ENCODE results near the gene ONECUT3.
"Not testable (repeated sequence)": the region's sequence is repeated elsewhere in the genome, so short reads cannot be mapped to it uniquely, and the experiment has no call there.

ONECUT3 gene

DNA sequence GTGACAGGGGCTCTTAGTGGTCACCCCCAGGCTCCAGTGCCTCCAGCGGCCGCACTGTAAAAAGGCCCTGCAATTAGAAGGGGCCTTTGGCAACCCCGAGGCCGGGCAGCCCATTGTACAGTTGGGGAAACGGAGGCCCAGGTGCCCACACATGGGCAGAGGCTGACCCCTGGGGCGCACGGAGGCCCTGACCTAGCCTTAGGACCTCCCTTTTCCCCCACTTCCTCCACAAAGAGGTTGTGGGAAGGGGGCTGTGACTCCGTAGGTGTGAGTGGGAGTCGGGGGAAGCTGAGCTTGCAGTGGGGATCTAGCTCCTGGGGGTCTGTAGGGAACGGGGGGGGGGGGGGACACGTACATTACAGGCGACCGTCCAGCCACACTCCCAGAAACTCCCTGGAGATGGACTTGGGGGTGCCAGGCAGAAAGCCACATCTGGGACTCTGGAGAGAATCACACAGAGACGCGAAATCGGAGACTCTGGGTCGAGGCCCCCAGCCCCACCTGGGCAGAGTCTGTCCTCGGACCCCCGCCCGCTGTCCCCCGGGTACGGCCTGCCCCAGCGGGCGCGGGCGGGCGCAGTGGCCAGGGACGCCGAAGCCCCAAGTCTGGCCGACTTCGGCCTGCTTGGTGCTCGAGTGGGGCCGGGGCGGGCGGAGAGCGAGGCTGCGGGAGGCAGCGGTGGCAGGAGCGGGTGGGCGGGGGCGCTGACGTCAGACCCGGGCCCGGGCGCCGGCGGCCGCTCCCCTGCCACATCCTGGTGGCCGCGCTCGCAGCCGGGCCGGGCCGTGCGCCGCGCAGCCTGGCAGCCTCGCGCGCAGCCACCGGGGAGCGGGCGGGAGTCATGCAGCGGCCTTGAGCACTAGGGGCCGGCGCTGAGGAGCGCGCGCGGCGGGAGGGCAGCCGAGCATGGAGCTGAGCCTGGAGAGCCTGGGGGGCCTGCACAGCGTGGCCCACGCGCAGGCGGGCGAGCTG is at the start of gene ONECUT3:
ONECUT3 (plus strand) TSS at position 750 of the 972 bp plus-strand sequence; CDS start at position 907, 157 bp downstream.
- peak; percentile 51 for DNase-seq (ENCODE audit: low read depth, low spot score)

DNA sequence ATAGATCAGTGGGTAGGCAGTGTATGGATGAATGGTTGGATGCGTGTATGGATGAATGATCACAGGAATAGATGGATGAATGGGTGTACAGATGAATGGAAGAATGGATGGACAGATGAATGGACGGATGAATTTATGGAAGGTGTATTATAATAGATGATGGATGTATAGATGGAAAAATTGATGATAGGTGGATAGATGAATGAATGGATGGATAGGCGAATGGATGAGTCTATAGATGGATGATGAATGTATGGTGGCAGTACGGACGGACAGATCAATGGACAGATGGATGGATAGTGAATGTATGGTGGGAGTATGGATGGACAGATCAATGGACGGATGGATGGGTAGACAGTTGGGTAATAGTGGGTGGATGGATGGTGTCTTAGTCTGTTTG is 49.0 kb upstream of the ONECUT3 start:
- no peak for DNase-seq (ENCODE audit: low read depth, low spot score)

DNA sequence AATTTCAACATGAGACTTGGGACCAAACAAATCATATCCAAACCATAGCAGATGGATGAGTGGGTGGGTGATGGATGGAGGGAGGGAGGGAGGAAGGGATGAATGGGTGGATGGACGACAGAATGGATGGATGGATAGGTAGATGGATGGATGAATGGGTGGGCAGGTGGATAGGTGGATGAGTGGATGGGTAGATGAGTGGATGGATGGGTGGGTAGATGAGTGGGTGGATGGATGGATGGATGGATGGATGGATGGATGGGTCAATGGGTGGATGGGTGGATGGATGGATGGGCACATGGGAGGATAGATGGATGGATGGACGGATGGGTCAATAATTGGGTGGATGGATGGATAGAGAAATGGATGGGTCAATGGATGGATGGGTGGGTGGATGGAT is 47.9 kb upstream of the ONECUT3 start:
- DNase-seq (ENCODE audit: low read depth, low spot score) = no peak

DNA sequence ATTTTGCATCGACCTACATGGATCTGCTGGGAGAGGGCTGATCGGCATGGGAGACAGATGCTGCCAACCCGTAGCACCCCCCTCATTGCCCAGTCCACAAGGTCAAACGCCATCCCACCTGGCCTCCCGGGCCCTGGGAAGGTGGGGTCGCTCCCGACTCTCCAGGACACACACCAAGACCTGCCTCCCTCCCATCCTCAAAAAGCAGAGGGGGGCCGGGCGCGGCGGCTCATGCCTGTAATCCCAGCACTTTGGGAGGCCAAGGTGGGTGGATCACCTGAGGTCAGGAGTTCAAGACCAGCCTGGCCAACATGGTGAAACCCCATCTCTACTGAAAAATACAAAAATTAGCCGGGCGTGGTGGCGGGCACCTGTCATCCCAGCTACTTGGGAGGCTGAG is 46.7 kb upstream of the ONECUT3 start:
- not testable (repeated sequence) for DNase-seq (ENCODE audit: low read depth, low spot score)

DNA sequence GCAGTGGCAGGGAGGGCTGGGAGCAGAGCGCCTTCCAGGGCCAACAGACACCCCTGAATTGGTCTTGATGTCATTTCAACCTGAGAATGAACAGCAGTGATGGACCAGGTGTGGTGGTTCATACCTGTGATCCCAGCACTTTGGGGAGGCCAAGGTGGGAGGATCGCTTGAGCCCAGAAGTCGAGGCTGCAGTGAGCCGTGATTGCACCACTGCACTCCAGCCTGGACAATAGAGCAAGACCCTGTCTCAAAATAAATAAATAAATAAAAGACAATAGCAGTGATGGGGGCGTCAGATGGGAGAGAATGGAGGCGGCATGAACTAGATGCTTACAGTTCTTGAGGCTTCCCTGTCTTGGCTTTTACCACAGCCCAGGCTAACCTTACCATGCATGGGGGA is 46.1 kb upstream of the ONECUT3 start:
- no peak for DNase-seq (ENCODE audit: low read depth, low spot score)

DNA sequence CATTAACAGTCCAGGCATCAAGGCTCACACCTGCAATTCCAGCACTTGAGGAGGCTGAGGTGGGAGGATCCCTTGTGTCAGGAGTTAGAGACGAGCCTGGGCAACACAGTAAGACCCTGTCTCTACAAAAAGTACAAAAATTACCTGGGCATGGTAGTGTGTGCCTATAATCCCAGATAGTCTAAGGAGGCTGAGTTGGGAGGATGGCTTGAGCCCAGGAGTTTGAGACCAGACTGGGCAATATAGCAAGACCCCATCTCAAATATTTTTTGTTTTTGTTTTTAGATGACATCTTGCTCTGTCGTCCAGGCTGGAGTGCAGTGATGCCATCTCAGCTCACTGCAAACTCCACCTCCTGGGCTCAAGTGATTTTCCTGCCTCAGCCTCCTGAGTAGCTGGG is 40.1 kb upstream of the ONECUT3 start:
- DNase-seq (ENCODE audit: low read depth, low spot score) = no peak

DNA sequence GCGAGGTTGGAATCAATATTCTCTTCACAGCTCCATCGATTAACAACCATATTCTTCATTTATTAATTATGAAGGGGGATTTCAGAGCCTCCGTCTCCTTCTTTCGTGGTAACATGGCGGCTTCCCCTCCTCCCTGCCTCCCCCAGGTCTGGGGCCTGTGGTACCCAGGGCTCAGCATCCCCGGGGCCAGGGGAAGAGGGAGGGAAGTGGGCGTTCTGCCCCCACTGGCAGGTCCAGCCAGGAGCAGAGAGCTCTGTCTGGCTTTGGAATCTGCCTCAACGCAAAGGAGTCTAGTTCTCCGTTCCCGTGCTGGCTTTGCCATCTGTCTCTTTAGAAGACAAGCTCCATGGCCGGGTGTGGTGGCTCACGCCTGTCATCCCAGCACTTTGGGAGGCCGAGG is 37.8 kb upstream of the ONECUT3 start:
- no peak for DNase-seq (ENCODE audit: low read depth, low spot score)

DNA sequence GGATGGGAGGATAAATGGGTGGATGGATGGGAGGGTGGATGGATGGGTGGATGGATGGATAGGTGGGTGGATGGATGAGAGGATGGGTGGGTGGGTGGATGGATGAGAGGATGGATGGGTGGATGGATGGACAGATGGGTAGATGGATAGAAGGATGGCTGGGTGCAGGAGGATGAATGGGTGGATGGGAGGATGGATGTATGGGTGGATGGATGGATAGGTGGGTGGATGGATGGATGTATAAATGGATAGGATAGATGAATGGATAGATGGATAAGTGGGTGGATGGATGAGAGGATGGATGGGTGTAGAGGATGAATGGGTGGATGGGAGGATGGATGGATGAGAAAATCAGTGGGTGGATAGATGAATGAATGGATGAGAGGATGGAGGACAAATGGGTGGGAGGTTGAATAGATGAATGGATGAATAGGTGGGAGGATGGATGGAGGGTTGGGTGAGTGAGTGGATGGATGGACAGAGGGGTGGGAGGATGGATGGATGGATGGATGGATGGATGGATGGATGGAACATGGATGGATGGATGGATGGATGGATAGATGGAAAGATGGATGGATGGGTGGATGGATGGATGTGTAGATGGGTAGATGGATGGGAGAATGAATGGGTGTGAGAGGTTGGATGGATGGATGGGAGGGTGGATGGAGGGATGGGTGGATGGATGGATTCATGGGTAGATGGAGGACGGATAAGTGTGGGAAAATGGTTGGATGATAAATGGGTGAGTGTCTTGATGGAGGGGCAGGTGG is 35.9 kb upstream of the ONECUT3 start:
- DNase-seq (ENCODE audit: low read depth, low spot score) = no peak

DNA sequence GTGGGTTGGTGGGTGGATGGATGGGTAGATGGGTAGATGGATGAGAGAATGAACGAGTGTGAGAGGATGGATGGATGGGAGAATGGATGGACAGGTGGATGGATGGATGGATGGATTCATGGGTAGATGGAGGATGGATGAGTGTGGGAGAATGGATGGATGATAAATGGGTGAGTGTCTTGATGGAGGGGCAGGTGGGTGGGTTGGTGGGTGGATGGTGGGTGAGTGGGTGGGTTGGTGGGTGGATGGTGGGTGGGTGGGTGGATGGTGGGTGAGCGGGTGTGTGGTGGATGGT is 35.4 kb upstream of the ONECUT3 start:
- no peak for DNase-seq (ENCODE audit: low read depth, low spot score)

DNA sequence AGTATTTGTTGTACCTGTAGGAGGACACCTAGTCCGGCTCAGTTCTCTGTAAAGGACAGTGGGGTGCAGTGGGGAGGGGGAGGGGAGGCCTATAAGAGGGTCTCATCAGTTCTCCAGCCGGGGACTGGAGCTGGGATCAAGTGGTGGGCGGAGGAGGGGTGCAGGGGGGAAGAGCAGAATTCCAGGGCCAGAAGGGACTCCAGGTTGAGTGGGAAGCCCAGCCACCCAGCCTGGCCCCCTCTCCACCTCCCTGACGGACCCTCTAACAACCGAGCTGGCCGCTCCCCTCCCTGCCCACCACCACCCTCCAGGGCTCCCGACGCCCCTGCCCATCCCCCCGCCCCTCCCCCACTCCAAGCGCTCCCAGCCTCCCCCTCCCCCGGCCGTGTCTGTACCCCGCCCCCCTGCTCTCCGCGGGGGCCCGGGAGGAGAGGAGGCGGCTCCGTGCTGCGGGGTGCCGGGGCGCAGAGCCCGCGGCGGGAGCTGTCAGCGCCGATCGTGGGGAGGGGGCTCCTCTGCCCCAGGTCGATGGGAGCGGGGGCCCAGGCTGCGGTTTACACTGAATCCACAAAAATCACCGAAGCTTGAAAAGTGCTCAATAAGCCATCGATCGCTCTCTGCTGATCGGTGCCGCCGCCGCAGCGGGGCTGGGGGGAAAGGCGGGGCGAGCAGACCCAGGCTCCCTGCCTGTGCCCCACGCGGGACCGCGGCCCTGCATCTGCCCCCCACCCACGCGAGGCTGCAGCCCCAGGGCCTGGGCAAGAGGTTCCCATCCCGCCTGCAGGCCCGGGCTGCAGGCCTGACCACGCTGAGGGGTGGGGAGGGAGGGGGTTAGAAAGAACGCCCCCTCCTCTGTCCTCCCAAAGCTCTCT is 34.6 kb upstream of the ONECUT3 start:
- DNase-seq (ENCODE audit: low read depth, low spot score) = no peak

DNA sequence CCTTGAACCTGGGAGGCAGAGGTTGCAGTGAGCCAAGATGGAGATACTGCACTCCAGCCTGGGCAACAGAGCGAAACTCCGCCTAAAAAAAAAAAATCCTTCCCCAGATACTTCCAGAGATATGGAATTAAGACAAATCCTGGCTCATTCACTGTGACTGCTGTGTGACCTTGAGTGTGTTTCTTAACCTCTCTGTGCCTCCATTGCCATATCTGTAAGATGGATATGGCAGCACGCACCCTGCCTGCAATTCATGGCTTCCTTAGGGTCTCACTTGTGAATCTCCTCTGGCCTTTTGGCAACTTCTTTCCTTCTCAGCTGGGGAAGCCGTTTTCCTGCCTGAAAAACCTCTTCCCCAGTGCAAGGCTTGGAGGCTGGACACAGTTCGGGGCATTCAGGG is 33.8 kb upstream of the ONECUT3 start:
- DNase-seq (ENCODE audit: low read depth, low spot score) = no peak

DNA sequence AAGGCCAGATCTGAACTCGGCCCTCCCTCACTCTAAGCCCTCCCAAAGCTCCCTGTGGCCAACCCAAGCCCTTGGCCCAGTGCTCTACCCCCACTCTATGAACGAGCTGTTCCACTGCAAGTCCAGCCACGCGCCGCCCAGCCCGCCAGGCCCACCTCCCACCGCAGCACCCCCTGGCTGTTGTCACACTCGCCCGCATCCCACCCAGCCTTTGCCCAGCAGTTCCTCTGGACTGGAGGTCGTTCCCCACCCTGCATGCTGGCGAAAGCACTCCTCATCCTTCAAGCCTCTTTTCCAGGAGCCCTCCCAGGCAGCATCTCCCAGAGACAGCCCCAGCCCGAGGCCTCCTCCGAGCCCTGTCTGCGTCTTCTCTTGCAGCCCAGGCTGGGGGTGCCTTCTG is 33.1 kb upstream of the ONECUT3 start:
- no peak for DNase-seq (ENCODE audit: low read depth, low spot score)

DNA sequence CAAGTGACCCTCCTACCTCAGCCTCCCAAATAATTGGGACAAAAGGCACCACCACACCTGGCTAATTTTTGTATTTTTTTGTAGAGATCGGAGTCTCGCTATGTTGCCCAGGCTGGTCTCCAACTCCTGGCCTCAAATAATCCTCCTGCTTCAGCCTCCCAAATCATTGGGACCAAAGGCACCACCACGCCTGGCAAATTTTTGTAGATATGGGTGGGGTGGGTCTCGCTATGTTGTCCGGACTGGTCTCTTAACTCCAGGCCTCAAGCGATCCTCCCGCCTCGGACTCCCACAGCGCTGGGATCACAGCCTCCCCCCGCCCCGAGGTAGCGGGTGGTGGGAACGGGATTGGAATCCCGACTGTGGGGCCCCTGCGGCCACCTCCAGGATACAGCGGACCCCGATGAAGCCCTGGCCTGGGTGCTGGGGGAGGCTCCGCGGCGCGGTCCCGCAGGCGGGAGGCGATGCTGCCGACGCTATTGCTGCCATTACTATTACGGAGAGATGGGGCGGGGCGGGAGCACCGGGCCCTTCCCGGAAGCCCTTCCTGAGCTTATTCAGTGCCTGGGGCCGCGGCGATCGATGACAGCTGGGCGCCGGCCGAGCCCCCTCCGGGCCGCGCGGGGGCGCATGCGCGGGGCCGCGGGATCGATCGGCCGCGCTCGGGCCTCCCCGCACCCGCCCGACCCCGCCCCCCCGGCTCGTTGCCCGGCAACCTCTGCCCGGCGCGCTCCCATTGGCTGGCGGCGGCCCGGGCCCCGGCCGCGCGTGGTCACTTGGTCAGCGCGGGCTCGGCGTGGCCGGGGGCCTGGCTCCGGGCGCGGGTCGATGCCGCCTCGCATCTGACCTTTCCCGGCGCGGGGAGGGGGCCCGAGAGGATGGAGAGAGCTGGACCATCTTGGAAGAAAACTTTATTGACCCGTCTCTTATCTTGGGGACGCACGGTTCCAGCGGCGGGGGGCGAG is 27.9 kb upstream of the ONECUT3 start:
- DNase-seq (ENCODE audit: low read depth, low spot score) = peak; percentile 87

DNA sequence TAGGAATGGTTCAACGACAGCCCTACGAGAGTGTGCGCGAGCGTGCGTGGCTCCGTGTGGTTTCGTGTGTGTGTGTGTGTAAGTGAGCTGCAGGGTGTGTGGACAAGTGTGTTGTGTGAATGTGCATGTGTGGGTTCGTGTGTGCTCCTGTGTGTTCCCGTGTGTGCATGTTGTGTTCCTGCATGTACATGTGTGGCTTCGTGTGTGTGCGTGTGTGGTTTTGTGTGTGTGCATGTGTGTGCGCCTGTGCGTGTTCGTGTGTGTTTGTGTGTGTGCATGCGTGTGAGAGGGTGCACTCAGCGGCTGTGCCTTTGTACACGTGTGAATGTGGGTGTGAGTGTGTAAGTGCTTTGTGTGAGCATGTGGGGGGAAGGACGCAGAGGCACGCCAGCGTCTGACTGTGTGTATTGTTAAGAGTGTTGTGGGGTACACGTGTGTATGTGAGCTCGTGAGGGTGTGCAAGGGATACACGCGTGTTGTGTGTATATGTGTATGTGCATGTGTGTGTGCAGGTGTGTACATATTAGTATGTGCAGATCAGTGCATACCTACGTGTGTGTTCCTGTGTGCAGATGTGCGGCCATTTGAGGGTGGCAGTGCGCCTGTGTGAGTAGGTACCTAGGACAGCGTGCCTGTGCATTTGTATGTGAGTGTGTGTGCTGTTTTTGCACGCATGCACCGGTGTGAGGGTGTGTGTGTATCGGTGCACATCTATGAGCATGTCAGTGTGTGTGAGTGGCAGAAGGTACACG is 24.3 kb upstream of the ONECUT3 start:
- no peak for DNase-seq (ENCODE audit: low read depth, low spot score)

DNA sequence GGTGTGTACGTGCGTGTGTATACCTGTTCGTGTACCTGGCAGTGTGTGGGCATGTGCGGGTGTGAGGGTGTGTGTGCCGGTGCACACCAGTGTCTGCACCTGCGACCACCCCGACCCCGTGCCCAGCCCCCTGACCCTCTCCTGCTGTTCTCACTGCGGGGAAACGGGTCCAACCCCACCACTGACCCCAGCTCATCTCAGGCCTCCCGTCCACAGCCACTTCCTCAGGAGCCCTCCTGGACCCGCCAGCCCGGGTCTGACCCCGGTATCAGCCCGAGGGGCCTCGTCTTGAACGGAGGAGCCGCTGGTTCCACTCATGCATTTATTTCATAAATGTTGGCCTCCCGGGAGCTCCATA is 23.8 kb upstream of the ONECUT3 start:
- no peak for DNase-seq (ENCODE audit: low read depth, low spot score)

DNA sequence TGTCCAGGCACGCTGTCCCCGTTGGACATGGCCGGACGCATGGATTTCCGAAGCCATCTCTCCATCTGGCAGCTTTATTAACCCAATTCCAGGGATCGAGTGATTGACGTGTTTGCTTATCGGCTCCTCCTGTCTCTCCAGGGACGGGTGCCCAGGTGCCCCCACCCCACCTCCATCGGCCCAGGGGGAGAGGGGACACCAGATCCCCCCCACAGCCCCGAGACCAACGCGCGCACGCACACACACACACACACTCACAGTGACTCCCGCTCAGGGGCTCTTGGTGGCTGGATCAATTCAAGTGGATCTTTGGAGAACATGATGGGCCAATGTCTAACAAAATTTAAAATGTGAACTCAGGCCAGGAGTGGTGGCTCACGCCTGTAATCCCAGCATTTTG is 23.1 kb upstream of the ONECUT3 start:
- DNase-seq (ENCODE audit: low read depth, low spot score) = no peak

DNA sequence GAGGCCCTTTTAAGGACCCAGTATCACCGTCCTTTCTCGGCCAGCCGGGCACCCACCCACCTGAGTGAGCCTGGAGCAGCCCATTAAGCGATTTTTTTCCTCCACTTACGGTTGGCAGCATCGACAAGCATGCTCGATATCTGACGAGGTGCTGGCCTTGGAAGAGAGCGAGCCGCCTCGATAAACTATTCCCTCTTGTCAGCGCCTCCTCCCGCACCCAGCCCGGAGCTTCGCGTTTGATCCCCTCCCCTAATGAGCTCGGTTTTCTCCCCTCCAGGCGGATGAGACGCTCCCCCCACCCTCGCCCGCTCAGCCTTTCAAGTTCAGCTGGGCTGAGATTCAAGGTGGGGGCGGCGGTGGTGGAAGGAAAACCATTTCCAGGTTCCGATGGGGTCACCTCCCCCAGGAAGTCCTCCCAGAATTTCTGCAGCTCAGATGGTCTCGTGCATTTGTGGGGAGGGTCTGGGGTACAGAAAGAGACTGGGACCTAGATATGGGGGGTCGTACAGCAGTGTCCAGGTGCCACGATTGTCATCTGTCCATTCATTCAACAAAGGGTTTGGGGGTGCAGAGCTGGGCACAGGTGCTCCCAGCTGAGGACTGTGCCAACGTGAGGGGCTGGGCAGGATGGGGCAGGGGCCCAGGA is 18.9 kb upstream of the ONECUT3 start:
- DNase-seq (ENCODE audit: low read depth, low spot score) = no peak

DNA sequence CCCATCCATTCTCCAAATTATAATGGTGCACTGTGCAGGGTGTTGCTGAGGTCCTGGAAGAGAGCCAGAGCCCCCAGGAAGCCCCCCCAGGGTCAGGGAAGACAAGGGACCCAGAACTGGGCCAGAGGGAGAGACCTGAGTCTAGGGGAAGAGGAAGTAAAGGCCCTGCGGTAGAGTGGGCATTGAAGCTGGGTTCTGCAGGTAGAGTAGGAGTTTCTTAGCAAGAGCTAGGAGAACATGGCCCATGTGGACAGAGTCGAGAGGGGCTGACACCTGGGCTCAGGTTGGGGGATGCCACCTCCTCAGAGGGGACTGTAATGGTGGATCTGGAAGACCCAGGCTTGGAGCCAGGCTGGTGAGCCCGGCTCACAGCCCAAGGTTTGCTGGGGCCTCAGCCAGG is 17.0 kb upstream of the ONECUT3 start:
- no peak for DNase-seq (ENCODE audit: low read depth, low spot score)

DNA sequence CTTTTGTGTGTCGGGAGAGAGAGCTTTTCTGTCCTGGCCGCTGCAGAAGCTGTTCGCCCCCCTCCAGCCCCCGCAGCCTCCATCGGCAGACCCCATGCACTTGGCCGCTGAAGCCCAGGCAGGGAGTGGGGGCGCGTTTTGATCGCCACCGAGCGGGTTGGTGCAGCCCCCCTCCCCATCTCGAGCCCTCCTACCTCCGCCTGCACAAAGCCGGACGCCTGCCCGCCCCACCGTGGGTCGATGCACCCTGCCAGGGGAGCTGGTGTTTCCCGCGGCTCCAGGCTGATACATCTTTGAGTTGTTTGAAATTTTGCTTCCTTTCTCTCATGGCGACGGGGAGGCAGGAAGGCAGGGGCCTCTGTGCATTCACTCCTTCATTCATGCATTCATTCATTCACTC is 16.4 kb upstream of the ONECUT3 start:
- DNase-seq (ENCODE audit: low read depth, low spot score) = no peak

Measured in astrocyte of the hippocampus (primary cell).